IgD-negative memory B cell (primary cell): ENCODE data around the gene NEUROD4. TPM values are rescaled to one million over a fixed set of nuclear protein-coding genes. Genes with fewer than 3 reads are reported as not detected.

Experiments
- H3K27ac Mint-ChIP-seq, 3 donors: one replicate each; pipeline ENCODE4 v1.8.0; 2020 to 2022; ENCODE audit warnings: mild to moderate bottlenecking in 3 of 3, mixed read lengths in 3 of 3, moderate library complexity in 1 of 3
- H3K27me3 Mint-ChIP-seq: one replicate; pipeline ENCODE4 v1.8.0; 2021; ENCODE audit warnings: mixed read lengths
- H3K36me3 Mint-ChIP-seq: one replicate; pipeline ENCODE4 v1.8.0; 2020; ENCODE audit warnings: mild to moderate bottlenecking, mixed read lengths
- H3K4me1 Mint-ChIP-seq, 3 donors: one replicate each; pipeline ENCODE4 v1.8.0; 2020 to 2022; ENCODE audit warnings: mixed read lengths in 3 of 3, mild to moderate bottlenecking in 1 of 3
- H3K4me3 Mint-ChIP-seq, 4 donors: one replicate each; pipeline ENCODE4 v1.8.0; 2020 to 2022; ENCODE audit warnings: mild to moderate bottlenecking in 4 of 4, mixed read lengths in 4 of 4, moderate library complexity in 3 of 4
- H3K9me3 Mint-ChIP-seq, 3 donors: one replicate each; pipeline ENCODE4 v1.8.0; 2020 to 2021; ENCODE audit warnings: mixed read lengths in 3 of 3, mild to moderate bottlenecking in 1 of 3
- polyA plus RNA-seq: library from polyadenylated mRNA; unstranded; fragments of 300-500 nt; fragmentation: Illumina TruSeq; gene quantifications from one replicate; pipeline ENCODE4 v1.2.3, GENCODE V29; 2021

The NEUROD4 gene
- polyA plus RNA-seq, 1 donor from 2014 or later, result not detected

- Mint-ChIP-seq H3K27me3 (no peaks in the 10 kb centered on the region), H3K4me1 (peaks cover 39 to 68% (median 58%) of the 10 kb centered on the region in 3 donors), H3K4me3 (peak overlapping the region in 2 of 4 donors; percentile 5 to 68), H3K9me3 (no peaks in the 10 kb centered on the region), H3K36me3 (peaks cover 3% of the 10 kb centered on the region), H3K27ac (peak overlapping the region in 2 of 3 donors; percentile 66 to 77)
Observed at GRCh38 chr12:54988402-54989054, 31.2 kb upstream of the NEUROD4 start.

GRCh38 chr12:54989829-54990228 is 29.9 kb upstream of the NEUROD4 start:
- Mint-ChIP-seq H3K4me3 (peak overlapping the region in 2 of 4 donors; percentile 61 to 74), H3K4me1 (peaks cover 27 to 55% (median 45%) of the 10 kb centered on the region in 3 donors), H3K36me3 (peaks cover 3% of the 10 kb centered on the region), H3K27me3 (no peaks in the 10 kb centered on the region), H3K9me3 (no peaks in the 10 kb centered on the region), H3K27ac (peak overlapping the region in 2 of 3 donors; percentile 87 to 98)

- H3K27ac Mint-ChIP-seq, result peak overlapping the region; percentile 87 to 98 (median 94)
Observed at GRCh38 chr12:54991161-54991990, 28.4 kb upstream of the NEUROD4 start.

GRCh38 chr12:54991991-54992375 is 27.8 kb upstream of the NEUROD4 start:
- Mint-ChIP-seq H3K9me3 (no peaks in the 10 kb centered on the region), H3K27ac (peak overlapping the region; percentile 87 to 98 (median 94)), H3K4me3 (peak overlapping the region in 3 of 4 donors; percentile 74 to 92 (median 90)), H3K27me3 (no peaks in the 10 kb centered on the region), H3K4me1 (peaks cover 22 to 47% (median 43%) of the 10 kb centered on the region in 3 donors), H3K36me3 (no peaks in the 10 kb centered on the region)

More at GRCh38 chr12:54991161-54991990, 28.4 kb upstream of the NEUROD4 start:
- Mint-ChIP-seq H3K4me3 (peak overlapping the region; percentile 74 to 92 (median 86)), H3K27me3 (no peaks in the 10 kb centered on the region), H3K36me3 (no peaks in the 10 kb centered on the region), H3K4me1 (peaks cover 22 to 47% (median 43%) of the 10 kb centered on the region in 3 donors), H3K9me3 (no peaks in the 10 kb centered on the region)

- peaks cover 0 to under 1% (median 0%) of the 10 kb centered on the region in 3 donors for H3K9me3 Mint-ChIP-seq
- H3K36me3 Mint-ChIP-seq, result no peaks in the 10 kb centered on the region
- H3K4me3 Mint-ChIP-seq, result no peak overlapping the region
- peak overlapping the region in 1 of 3 donors; percentile 41 for H3K27ac Mint-ChIP-seq
- H3K27me3 Mint-ChIP-seq, result no peaks in the 10 kb centered on the region
- peaks cover 22 to 43% (median 41%) of the 10 kb centered on the region in 3 donors for H3K4me1 Mint-ChIP-seq
Observed at GRCh38 chr12:54993181-54993835, 26.5 kb upstream of the NEUROD4 start.

GRCh38 chr12:54996205-54996604 is 23.6 kb upstream of the NEUROD4 start:
- H3K9me3 Mint-ChIP-seq, result peaks cover 3 to 6% (median 4%) of the 10 kb centered on the region in 3 donors
- no peaks in the 10 kb centered on the region for H3K36me3 Mint-ChIP-seq
- no peak overlapping the region for H3K27ac Mint-ChIP-seq
- peaks cover 18 to 32% (median 27%) of the 10 kb centered on the region in 3 donors for H3K4me1 Mint-ChIP-seq
- H3K4me3 Mint-ChIP-seq, result no peak overlapping the region
- H3K27me3 Mint-ChIP-seq, result no peaks in the 10 kb centered on the region

GRCh38 chr12:54997929-54998522 is 21.7 kb upstream of the NEUROD4 start:
- H3K27me3 Mint-ChIP-seq, result no peaks in the 10 kb centered on the region
- H3K9me3 Mint-ChIP-seq, result peaks cover 3 to 6% (median 4%) of the 10 kb centered on the region in 3 donors
- H3K4me3 Mint-ChIP-seq, result no peak overlapping the region
- H3K27ac Mint-ChIP-seq, result no peak overlapping the region
- peaks cover 13 to 27% (median 21%) of the 10 kb centered on the region in 3 donors for H3K4me1 Mint-ChIP-seq
- no peaks in the 10 kb centered on the region for H3K36me3 Mint-ChIP-seq

GRCh38 chr12:54998958-54999510 is 20.7 kb upstream of the NEUROD4 start:
- H3K4me3 Mint-ChIP-seq, result peak overlapping the region in 1 of 4 donors; percentile 80
- H3K27me3 Mint-ChIP-seq, result no peaks in the 10 kb centered on the region
- H3K4me1 Mint-ChIP-seq, result peaks cover 13 to 23% (median 17%) of the 10 kb centered on the region in 3 donors
- H3K36me3 Mint-ChIP-seq, result no peaks in the 10 kb centered on the region
- H3K9me3 Mint-ChIP-seq, result peaks cover 3 to 6% (median 4%) of the 10 kb centered on the region in 3 donors
- H3K27ac Mint-ChIP-seq, result no peak overlapping the region

GRCh38 chr12:55001198-55001868 is 18.4 kb upstream of the NEUROD4 start:
- Mint-ChIP-seq H3K4me3 (peak overlapping the region in 2 of 4 donors; percentile 10 to 23), H3K27me3 (no peaks in the 10 kb centered on the region), H3K27ac (peak overlapping the region in 2 of 3 donors; percentile 32 to 34), H3K4me1 (peaks cover 12 to 23% (median 13%) of the 10 kb centered on the region in 3 donors), H3K36me3 (no peaks in the 10 kb centered on the region), H3K9me3 (peaks cover 6 to 12% (median 6%) of the 10 kb centered on the region in 3 donors)

GRCh38 chr12:55002355-55002754 is 17.4 kb upstream of the NEUROD4 start:
- Mint-ChIP-seq H3K9me3 (peaks cover 6 to 18% (median 6%) of the 10 kb centered on the region in 3 donors), H3K27me3 (no peaks in the 10 kb centered on the region), H3K4me1 (peaks cover 12 to 23% (median 13%) of the 10 kb centered on the region in 3 donors), H3K36me3 (no peaks in the 10 kb centered on the region), H3K4me3 (no peak overlapping the region), H3K27ac (no peak overlapping the region)

- peaks cover 0 to 2% (median 0%) of the 10 kb centered on the region in 3 donors for H3K4me1 Mint-ChIP-seq
- no peak overlapping the region for H3K4me3 Mint-ChIP-seq
- peaks cover 15% of the 10 kb centered on the region for H3K27me3 Mint-ChIP-seq
- H3K27ac Mint-ChIP-seq, result no peak overlapping the region
- H3K36me3 Mint-ChIP-seq, result peaks cover 3% of the 10 kb centered on the region
- H3K9me3 Mint-ChIP-seq, result peaks cover 8 to 24% (median 8%) of the 10 kb centered on the region in 3 donors
Observed at GRCh38 chr12:55008944-55009585, 10.7 kb upstream of the NEUROD4 start.

GRCh38 chr12:55017416-55017925 is 2.3 kb upstream of the NEUROD4 start:
- Mint-ChIP-seq H3K27ac (no peak overlapping the region), H3K9me3 (peaks cover 5 to 17% (median 9%) of the 10 kb centered on the region in 3 donors), H3K36me3 (peaks cover 4% of the 10 kb centered on the region), H3K4me1 (peaks cover 2 to 4% (median 3%) of the 10 kb centered on the region in 3 donors), H3K27me3 (peaks cover 26% of the 10 kb centered on the region), H3K4me3 (no peak overlapping the region)

GRCh38 chr12:55024575-55024974 is 4.8 kb downstream of the NEUROD4 start:
- peaks cover 33% of the 10 kb centered on the region for H3K27me3 Mint-ChIP-seq
- no peak overlapping the region for H3K27ac Mint-ChIP-seq
- no peaks in the 10 kb centered on the region for H3K36me3 Mint-ChIP-seq
- H3K9me3 Mint-ChIP-seq, result no peaks in the 10 kb centered on the region
- H3K4me3 Mint-ChIP-seq, result no peak overlapping the region
- peaks cover 1 to 4% (median 2%) of the 10 kb centered on the region in 3 donors for H3K4me1 Mint-ChIP-seq
